GM21717 (cell line): Measurements from ENCODE around the gene RIMS1.

ENCODE experiments used
- ATAC-seq: cut with Tn5 transposase; IDR thresholded peaks from one replicate; pipeline ENCODE4 v1.9.1; 2021; ENCODE audit warnings: mild to moderate bottlenecking, moderate library complexity; ENCODE audit not compliant: unreplicated experiment

RIMS1 gene

GRCh38 chr6:72080260-72080941 is 194.1 kb downstream of the RIMS1 start:
- ATAC-seq: no peak

- no peak for ATAC-seq
These were observed 195.5 kb downstream of the RIMS1 start for GRCh38 chr6:72081871-72082270.

- no peak for ATAC-seq
These were observed 197.6 kb downstream of the RIMS1 start for GRCh38 chr6:72083976-72084375.

- ATAC-seq: no peak
These were observed 198.7 kb downstream of the RIMS1 start for GRCh38 chr6:72084992-72085569.

- no peak for ATAC-seq
These were observed 208.2 kb downstream of the RIMS1 start for GRCh38 chr6:72094506-72094905.

GRCh38 chr6:72102561-72102960 is 216.2 kb downstream of the RIMS1 start:
- no peak for ATAC-seq

- ATAC-seq: no peak
These were observed 225.3 kb downstream of the RIMS1 start for GRCh38 chr6:72111611-72112010.

- no peak for ATAC-seq
These were observed 244.0 kb downstream of the RIMS1 start for GRCh38 chr6:72130327-72130726.

GRCh38 chr6:72132427-72132826 is 246.1 kb downstream of the RIMS1 start:
- no peak for ATAC-seq

GRCh38 chr6:72132851-72133250 is 246.5 kb downstream of the RIMS1 start:
- no peak for ATAC-seq

GRCh38 chr6:72133324-72133723 is 247.0 kb downstream of the RIMS1 start:
- ATAC-seq: no peak

GRCh38 chr6:72140795-72141194 is 254.4 kb downstream of the RIMS1 start:
- no peak for ATAC-seq

- no peak for ATAC-seq
These were observed 263.4 kb downstream of the RIMS1 start for GRCh38 chr6:72149715-72150114.

GRCh38 chr6:72151742-72152141 is 265.4 kb downstream of the RIMS1 start:
- ATAC-seq: no peak

GRCh38 chr6:72175916-72176315 is 289.6 kb downstream of the RIMS1 start:
- ATAC-seq: no peak

- ATAC-seq: no peak
These were observed 296.2 kb downstream of the RIMS1 start for GRCh38 chr6:72182337-72183246.

GRCh38 chr6:72203983-72204382 is 317.6 kb downstream of the RIMS1 start:
- no peak for ATAC-seq

- ATAC-seq: no peak
These were observed 319.1 kb downstream of the RIMS1 start for GRCh38 chr6:72205500-72205899.

- ATAC-seq: no peak
These were observed 320.3 kb downstream of the RIMS1 start for GRCh38 chr6:72206606-72207005.

GRCh38 chr6:72212686-72213085 is 326.3 kb downstream of the RIMS1 start:
- no peak for ATAC-seq

GRCh38 chr6:72213654-72214053 is 327.3 kb downstream of the RIMS1 start:
- no peak for ATAC-seq
